Neural progenitor cell (in vitro differentiated cells): ENCODE results near the gene GPR162.
"Not testable (repeated sequence)": the region's sequence is repeated elsewhere in the genome, so short reads cannot be mapped to it uniquely, and the experiment has no call there.

Experiments used
- EZH2 ChIP-seq: fragments of 200-600 bp; sonication (generic); IDR thresholded peaks from 2 replicates; pipeline ENCODE4 v1.6.1; 2017; ENCODE audit warnings: antibody characterized with exemption, mild to moderate bottlenecking, moderate library complexity
- EZH2phosphoT487 ChIP-seq: fragments of 200-600 bp; sonication (generic); IDR thresholded peaks from 2 replicates; pipeline ENCODE4 v1.6.1; 2017; ENCODE audit warnings: antibody characterized with exemption
- TF ChIP-seq, protein P1 (sequence below): fragments of 200-600 bp; sonication (generic); IDR thresholded peaks from 2 replicates; pipeline ENCODE4 v1.5.1; 2017; ENCODE audit warnings: antibody characterized with exemption, mild to moderate bottlenecking

DNA sequence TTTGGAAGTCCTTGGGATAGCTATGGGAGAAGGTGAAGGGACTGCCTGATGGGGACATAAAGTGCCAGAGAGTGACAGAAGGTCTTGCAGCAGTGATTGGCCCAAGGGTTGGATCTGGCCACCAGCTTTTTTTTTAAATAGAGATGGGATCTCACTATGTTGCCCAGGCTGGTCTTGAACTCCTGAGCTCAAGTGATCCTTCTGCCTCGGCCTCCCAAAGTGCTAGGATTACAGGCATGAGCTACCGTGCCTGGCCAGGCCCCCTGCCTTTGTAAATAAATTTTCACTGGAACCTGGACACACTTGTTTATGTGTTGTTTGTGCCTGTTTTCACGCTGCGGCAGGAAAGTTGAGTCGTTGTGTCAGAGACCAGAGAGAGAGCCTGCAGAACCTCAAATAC lies 43.7 kb downstream of the GPR162 start:
- TF ChIP-seq, protein P1, sequence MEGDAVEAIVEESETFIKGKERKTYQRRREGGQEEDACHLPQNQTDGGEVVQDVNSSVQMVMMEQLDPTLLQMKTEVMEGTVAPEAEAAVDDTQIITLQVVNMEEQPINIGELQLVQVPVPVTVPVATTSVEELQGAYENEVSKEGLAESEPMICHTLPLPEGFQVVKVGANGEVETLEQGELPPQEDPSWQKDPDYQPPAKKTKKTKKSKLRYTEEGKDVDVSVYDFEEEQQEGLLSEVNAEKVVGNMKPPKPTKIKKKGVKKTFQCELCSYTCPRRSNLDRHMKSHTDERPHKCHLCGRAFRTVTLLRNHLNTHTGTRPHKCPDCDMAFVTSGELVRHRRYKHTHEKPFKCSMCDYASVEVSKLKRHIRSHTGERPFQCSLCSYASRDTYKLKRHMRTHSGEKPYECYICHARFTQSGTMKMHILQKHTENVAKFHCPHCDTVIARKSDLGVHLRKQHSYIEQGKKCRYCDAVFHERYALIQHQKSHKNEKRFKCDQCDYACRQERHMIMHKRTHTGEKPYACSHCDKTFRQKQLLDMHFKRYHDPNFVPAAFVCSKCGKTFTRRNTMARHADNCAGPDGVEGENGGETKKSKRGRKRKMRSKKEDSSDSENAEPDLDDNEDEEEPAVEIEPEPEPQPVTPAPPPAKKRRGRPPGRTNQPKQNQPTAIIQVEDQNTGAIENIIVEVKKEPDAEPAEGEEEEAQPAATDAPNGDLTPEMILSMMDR = not testable (repeated sequence)
- TF ChIP-seq EZH2, EZH2phosphoT487: not testable (repeated sequence)
